IMR-90 (cell line): Measurements from ENCODE around the gene RAVER1. TPM values are rescaled to one million over a fixed set of nuclear protein-coding genes. Genes with fewer than 3 reads are reported as not detected.

ENCODE experiments used
- CEBPB ChIP-seq: IDR thresholded peaks from 2 replicates; pipeline ENCODE4 v1.6.1; 2012; ENCODE audit warnings: low read depth, low read length, improper control_type of control experiment
- POLR2A ChIP-seq: IDR thresholded peaks from 2 replicates; pipeline ENCODE4 v1.6.1; 2012; ENCODE audit warnings: mild to moderate bottlenecking, low read depth, low read length
- RAD21 ChIP-seq: IDR thresholded peaks from 2 replicates; pipeline ENCODE4 v1.6.1; 2012; ENCODE audit warnings: low read length, improper control_type of control experiment
- RCOR1 ChIP-seq: IDR thresholded peaks from 2 replicates; pipeline ENCODE4 v1.6.1; 2012; ENCODE audit warnings: mild to moderate bottlenecking, low read length, improper control_type of control experiment; ENCODE audit not compliant: insufficient replicate concordance
- RFX5 ChIP-seq: IDR thresholded peaks from 2 replicates; pipeline ENCODE4 v1.8.0; 2012; ENCODE audit warnings: low read depth, mild to moderate bottlenecking, low read length, moderate library complexity
- polyA plus RNA-seq, 3 experiments: library from polyadenylated mRNA; depleted of rRNA; stranded (reverse); fragments of >200 nt; gene quantifications; 2 replicates each; pipeline ENCODE4 v1.2.3, GENCODE V29; 2012; ENCODE audit warnings: low replicate concordance in 1 of 3
- total RNA-seq: library from RNA; depleted of rRNA; stranded (reverse); fragments of >200 nt; gene quantifications from 2 replicates; pipeline ENCODE4 v1.2.3, GENCODE V29; 2012
- TF ChIP-seq, protein P1 (sequence below): fragments of 150-350 bp; IDR thresholded peaks from 2 replicates; pipeline ENCODE4 v1.6.1; 2016; ENCODE audit warnings: low read depth, mild to moderate bottlenecking, low read length, moderate library complexity, borderline replicate concordance

The RAVER1 gene
- total and polyA plus RNA-seq, 2 of the 4 experiments (the other 2 are of a cell fraction), result 2.7 to 18.1 TPM

DNA sequence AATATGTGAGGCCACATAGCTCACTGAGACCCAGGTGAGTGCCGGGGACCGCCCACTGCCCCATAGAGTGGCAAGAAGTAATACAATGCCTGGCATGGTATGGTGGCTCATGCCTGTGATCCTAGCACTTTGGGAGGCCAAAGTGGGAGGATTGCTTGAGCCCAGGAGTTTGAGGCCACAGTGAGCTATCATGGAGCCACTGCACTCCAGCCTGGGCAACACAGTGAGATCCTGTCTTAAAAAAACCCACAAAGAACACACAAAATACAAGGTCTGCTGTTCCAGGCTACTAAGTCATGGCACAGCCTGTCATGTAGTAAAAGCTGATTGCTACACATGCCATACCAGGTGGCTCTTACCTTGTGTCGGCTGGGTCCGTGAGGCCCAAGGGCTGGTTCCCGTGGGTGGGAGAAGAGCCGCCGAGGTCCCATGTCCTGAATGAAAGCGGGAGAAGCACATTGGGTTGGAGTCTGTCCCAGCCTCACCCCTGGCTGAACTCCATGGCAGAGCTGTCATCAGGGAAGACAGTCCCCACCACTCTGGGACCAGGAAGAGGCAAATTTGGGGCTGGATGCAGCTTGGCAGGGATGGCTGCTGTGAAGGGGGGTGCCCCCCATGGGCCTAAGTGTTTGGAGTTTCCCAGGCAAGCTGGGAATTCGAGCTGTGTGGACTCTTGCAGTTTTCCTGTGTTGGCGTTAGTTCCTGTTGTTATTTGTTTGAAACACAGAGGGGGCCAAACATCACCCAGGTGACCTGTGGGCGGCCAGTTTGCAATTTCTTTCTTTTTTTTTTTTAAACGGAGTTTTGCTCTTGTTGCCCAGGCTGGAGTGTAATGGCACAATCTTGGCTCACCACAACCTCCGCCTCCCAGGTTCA, 14.3 kb downstream of the RAVER1 start (continued):
- TF ChIP-seq RFX5 (no peak), RAD21 (no peak), RCOR1 (no peak), POLR2A (no peak), CEBPB (no peak)
- TF ChIP-seq, protein P1, sequence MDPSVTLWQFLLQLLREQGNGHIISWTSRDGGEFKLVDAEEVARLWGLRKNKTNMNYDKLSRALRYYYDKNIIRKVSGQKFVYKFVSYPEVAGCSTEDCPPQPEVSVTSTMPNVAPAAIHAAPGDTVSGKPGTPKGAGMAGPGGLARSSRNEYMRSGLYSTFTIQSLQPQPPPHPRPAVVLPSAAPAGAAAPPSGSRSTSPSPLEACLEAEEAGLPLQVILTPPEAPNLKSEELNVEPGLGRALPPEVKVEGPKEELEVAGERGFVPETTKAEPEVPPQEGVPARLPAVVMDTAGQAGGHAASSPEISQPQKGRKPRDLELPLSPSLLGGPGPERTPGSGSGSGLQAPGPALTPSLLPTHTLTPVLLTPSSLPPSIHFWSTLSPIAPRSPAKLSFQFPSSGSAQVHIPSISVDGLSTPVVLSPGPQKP, result no peak
